HepG2 (cell line): ENCODE results near the gene TMEM167B. TPM values are rescaled to one million over a fixed set of nuclear protein-coding genes. Genes with fewer than 3 reads are reported as not detected.

Source experiments
- E2F2 ChIP-seq: sonication (generic); formaldehyde crosslinking; IDR thresholded peaks from 2 replicates; pipeline ENCODE4 v1.4.0; 2020; ENCODE audit warnings: missing genetic modification reagents, borderline replicate concordance
- FOXK1 ChIP-seq: sonication (generic); formaldehyde crosslinking; IDR thresholded peaks from 2 replicates; pipeline ENCODE4 v1.4.0; 2020; ENCODE audit warnings: low read depth, missing genetic modification reagents, borderline replicate concordance
- FOXO1 ChIP-seq: sonication (generic); formaldehyde crosslinking; IDR thresholded peaks from 2 replicates; pipeline ENCODE4 v1.4.0; 2020; ENCODE audit warnings: missing genetic modification reagents
- HNRNPUL1 ChIP-seq: fragments of 200-400 bp; formaldehyde crosslinking; IDR thresholded peaks from 2 replicates; pipeline ENCODE4 v1.6.1; 2017; ENCODE audit warnings: low read depth, mild to moderate bottlenecking, low read length, moderate library complexity
- MTERF4 ChIP-seq: sonication (generic); formaldehyde crosslinking; IDR thresholded peaks from 2 replicates; pipeline ENCODE4 v1.8.0; 2023; ENCODE audit warnings: mild to moderate bottlenecking, missing genetic modification reagents
- MTF2 ChIP-seq: sonication (generic); formaldehyde crosslinking; IDR thresholded peaks from 2 replicates; pipeline ENCODE4 v1.5.0; 2020; ENCODE audit warnings: missing genetic modification reagents, borderline replicate concordance
- NFAT5 ChIP-seq: sonication (generic); formaldehyde crosslinking; IDR thresholded peaks from 2 replicates; pipeline ENCODE4 v1.4.0; 2020; ENCODE audit warnings: missing genetic modification reagents
- RBM39 ChIP-seq: fragments of 200-400 bp; formaldehyde crosslinking; IDR thresholded peaks from one replicate; pipeline ENCODE4 v1.6.1; 2018; ENCODE audit warnings: antibody characterized with exemption, mild to moderate bottlenecking, low read depth, low read length; ENCODE audit not compliant: poor library complexity, severe bottlenecking
- RFXANK ChIP-seq: IDR thresholded peaks from 2 replicates; pipeline ENCODE4 v1.6.1; 2016
- SALL2 ChIP-seq: sonication (generic); formaldehyde crosslinking; IDR thresholded peaks from 2 replicates; pipeline ENCODE4 v1.8.1; 2023; ENCODE audit warnings: mild to moderate bottlenecking, missing genetic modification reagents, inconsistent platforms
- SIX4 ChIP-seq: sonication (generic); formaldehyde crosslinking; IDR thresholded peaks from 2 replicates; pipeline ENCODE4 v1.4.0; 2020; ENCODE audit warnings: missing genetic modification reagents
- TBP ChIP-seq: sonication (generic); formaldehyde crosslinking; IDR thresholded peaks from 2 replicates; pipeline ENCODE4 v1.5.0; 2020; ENCODE audit warnings: missing genetic modification reagents
- TFDP1 ChIP-seq: IDR thresholded peaks from 2 replicates; pipeline ENCODE4 v1.6.1; 2016; ENCODE audit warnings: missing compliant biosample characterization, missing genetic modification reagents, borderline replicate concordance
- ZEB1 ChIP-seq: IDR thresholded peaks from 2 replicates; pipeline ENCODE4 v1.6.1; 2012; ENCODE audit warnings: mild to moderate bottlenecking, low read depth, inconsistent platforms; ENCODE audit not compliant: insufficient replicate concordance
- ZNF260 ChIP-seq: sonication (generic); formaldehyde crosslinking; IDR thresholded peaks from 2 replicates; pipeline ENCODE4 v1.4.0; 2020; ENCODE audit warnings: missing genetic modification reagents, low read depth, mild to moderate bottlenecking, borderline replicate concordance
- ZNF275 ChIP-seq: sonication (generic); formaldehyde crosslinking; IDR thresholded peaks from 2 replicates; pipeline ENCODE4 v1.8.0; 2022; ENCODE audit warnings: missing genetic modification reagents, mild to moderate bottlenecking, inconsistent platforms, borderline replicate concordance
- ZNF343 ChIP-seq: sonication (generic); formaldehyde crosslinking; IDR thresholded peaks from 2 replicates; pipeline ENCODE4 v1.4.0; 2020; ENCODE audit warnings: mild to moderate bottlenecking, missing genetic modification reagents
- ZNF441 ChIP-seq: sonication (generic); formaldehyde crosslinking; IDR thresholded peaks from 2 replicates; pipeline ENCODE4 v1.7.0; 2021; ENCODE audit warnings: missing genetic modification reagents, borderline replicate concordance
- ZNF556 ChIP-seq: sonication (generic); formaldehyde crosslinking; IDR thresholded peaks from 2 replicates; pipeline ENCODE4 v1.4.0; 2020; ENCODE audit warnings: mild to moderate bottlenecking, missing genetic modification reagents, borderline replicate concordance
- ZNF558 ChIP-seq: sonication (generic); formaldehyde crosslinking; IDR thresholded peaks from 2 replicates; pipeline ENCODE4 v1.9.0; 2022; ENCODE audit warnings: mild to moderate bottlenecking, missing genetic modification reagents, borderline replicate concordance
- polyA plus RNA-seq, 8 experiments: library from polyadenylated mRNA; depleted of rRNA in 3 of 8; stranded (reverse) in 7 of 8; unstranded in 1 of 8; fragments of >200 nt; fragmentation: Illumina TruSeq in 4 of 8; extraction: Trizol in 4 of 8; gene quantifications; 2 replicates each; pipeline versions ENCODE4 v1.2.1 to v1.2.3, GENCODE V29; 2011 to 2016; ENCODE audit warnings: low read depth in 4 of 8, missing spikeins in 1 of 8, mixed read lengths in 1 of 8; ENCODE audit not compliant: insufficient read depth in 1 of 8
- total RNA-seq, 5 experiments: library from RNA; depleted of rRNA; stranded (reverse); fragments of >200 nt; fragmentation: Illumina TruSeq; extraction: Trizol; gene quantifications; 2 replicates each; pipeline ENCODE4 v1.2.3, GENCODE V29; 2016; ENCODE audit warnings: low read depth in 1 of 5

Gene TMEM167B
- total and polyA plus RNA-seq, 2 of the 13 experiments (the other 11 are each of a cell fraction or from before 2014, with no cell fraction given): 9.5 to 22.4 TPM

GRCh38 chr1:109091078-109091838 lies 694 bp downstream of the TMEM167B start (continued):
- TF ChIP-seq MTERF4 (CRISPR knock-in tag) (no peak), ZNF260 (CRISPR knock-in tag) (no peak), RFXANK (CRISPR knock-in tag) (no peak), SIX4 (no peak), TFDP1 (no peak), RBM39 (no peak), ZNF556 (CRISPR knock-in tag) (no peak), E2F2 (CRISPR knock-in tag) (no peak), MTF2 (CRISPR knock-in tag) (no peak), TBP (no peak), ZNF343 (CRISPR knock-in tag) (no peak), HNRNPUL1 (no peak), NFAT5 (no peak), FOXK1 (CRISPR knock-in tag) (no peak), ZEB1 (peak; percentile 31), FOXO1 (CRISPR knock-in tag) (no peak), ZNF275 (CRISPR knock-in tag) (no peak), ZNF558 (CRISPR knock-in tag) (no peak), ZNF441 (CRISPR knock-in tag) (0 out of 2 replicates have a peak, but pooled peaks have one; percentile 18), SALL2 (CRISPR knock-in tag) (no peak)
